ENCODE results near the gene NNMT.

- TF ChIP-seq CTCF (IDR thresholded peaks at IDR 0.05; ENCODE audit: low read length) (no peak), EZH2 (IDR thresholded peaks at IDR 0.05; ENCODE audit: borderline replicate concordance, low read length) (no peak)
Measured at GRCh38 chr11:114342476-114342875, 46.3 kb downstream of the NNMT start.
